Smooth muscle cell (in vitro differentiated cells): ENCODE data around the gene MAGOH. TPM values are rescaled to one million over a fixed set of nuclear protein-coding genes. Genes with fewer than 3 reads are reported as not detected.

Experiments used
- DNase-seq: peaks from one replicate; lab custom pipeline; 2025; ENCODE audit not compliant: unreplicated experiment; lab: John Stamatoyannopoulos, UW
- H2AFZ ChIP-seq: fragments of 200-600 bp; sonication (generic); 2 replicates; pipeline ENCODE4 v1.6.0; 2016; ENCODE audit warnings: antibody characterized with exemption, low read depth, mild to moderate bottlenecking
- H3F3A ChIP-seq: fragments of 200-600 bp; sonication (generic); 2 replicates; pipeline ENCODE4 v1.6.0; 2017; ENCODE audit warnings: antibody characterized with exemption, low read depth
- H3K27ac ChIP-seq: fragments of 200-600 bp; sonication (generic); 2 replicates; pipeline ENCODE4 v1.5.1; 2016; ENCODE audit warnings: low read depth, mild to moderate bottlenecking
- H3K27me3 ChIP-seq: fragments of 200-600 bp; sonication (generic); 2 replicates; pipeline ENCODE4 v1.6.1; 2016; ENCODE audit warnings: low read depth, mild to moderate bottlenecking
- H3K36me3 ChIP-seq: fragments of 200-600 bp; sonication (generic); 2 replicates; pipeline ENCODE4 v1.5.1; 2016; ENCODE audit warnings: low read depth
- H3K4me1 ChIP-seq: fragments of 200-600 bp; sonication (generic); 2 replicates; pipeline ENCODE4 v1.5.1; 2016; ENCODE audit warnings: low read depth
- H3K4me2 ChIP-seq: fragments of 200-600 bp; sonication (generic); 2 replicates; pipeline ENCODE4 v1.6.0; 2016; ENCODE audit warnings: mild to moderate bottlenecking
- H3K4me3 ChIP-seq: fragments of 200-600 bp; sonication (generic); 2 replicates; pipeline ENCODE4 v1.5.1; 2016; ENCODE audit warnings: mild to moderate bottlenecking
- H3K79me2 ChIP-seq: fragments of 200-600 bp; sonication (generic); 2 replicates; pipeline ENCODE4 v1.6.0; 2016; ENCODE audit warnings: low read depth, mild to moderate bottlenecking
- H3K9ac ChIP-seq: fragments of 200-600 bp; sonication (generic); 2 replicates; pipeline ENCODE4 v1.6.0; 2016; ENCODE audit warnings: low read depth
- H3K9me3 ChIP-seq: fragments of 200-600 bp; sonication (generic); replicated peaks from 2 replicates; pipeline ENCODE4 v1.5.1; 2016; ENCODE audit warnings: low read depth
- H4K20me1 ChIP-seq: fragments of 200-600 bp; sonication (generic); 2 replicates; pipeline ENCODE4 v1.6.0; 2016; ENCODE audit warnings: low read depth
- WGBS: methylation state at CpG from one replicate; pipeline ENCODE4 v1.1.7; 2016; ENCODE audit warnings: low lambda C conversion rate; 5-methylcytosine and 5-hydroxymethylcytosine counted together
- polyA plus RNA-seq: library from polyadenylated mRNA; unstranded; fragments of >200 nt; fragmentation: Nextera tagmentation; extraction: Ambion mirVana; gene quantifications from 2 replicates; pipeline ENCODE4 v1.2.1, GENCODE V29; 2016
- total RNA-seq: library from RNA; depleted of rRNA; stranded (reverse); fragments of >200 nt; gene quantifications from 2 replicates; pipeline ENCODE4 v1.2.3, GENCODE V29; 2014
- TF ChIP-seq, protein P1 (sequence below): fragments of 200-600 bp; sonication (generic); IDR thresholded peaks from 2 replicates; pipeline ENCODE4 v1.5.1; 2017; ENCODE audit warnings: borderline replicate concordance, mild to moderate bottlenecking, antibody characterized with exemption; ENCODE audit not compliant: insufficient read depth, poor library complexity, severe bottlenecking

MAGOH gene
- total and polyA plus RNA-seq, 2 experiments from 2014 or later = 28.5 to 37.3 TPM

DNA sequence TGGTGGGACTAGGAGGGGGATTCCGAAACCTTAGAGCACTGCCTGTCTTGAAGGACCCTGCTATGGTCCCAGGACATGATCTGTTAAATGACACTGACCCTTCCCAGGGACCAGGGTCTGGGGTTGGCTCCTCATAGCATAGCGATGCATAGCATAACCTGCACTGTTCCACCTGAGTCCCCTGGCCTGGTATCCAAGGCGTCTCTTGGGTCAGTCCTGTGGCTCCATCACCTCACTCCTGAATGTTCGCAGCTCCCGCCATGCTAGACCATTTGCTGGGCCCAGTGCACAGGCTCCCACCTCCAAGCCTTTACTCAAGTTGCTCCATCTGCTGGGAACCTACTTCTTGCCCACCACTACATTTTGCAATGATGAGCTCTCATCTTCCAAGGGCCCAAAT, 39.0 kb upstream of the MAGOH start:
- WGBS = 91% methylated on average over 5 of the region's 5 CpGs
- no peaks in the 10 kb centered on the region for H3K79me2 ChIP-seq

DNA sequence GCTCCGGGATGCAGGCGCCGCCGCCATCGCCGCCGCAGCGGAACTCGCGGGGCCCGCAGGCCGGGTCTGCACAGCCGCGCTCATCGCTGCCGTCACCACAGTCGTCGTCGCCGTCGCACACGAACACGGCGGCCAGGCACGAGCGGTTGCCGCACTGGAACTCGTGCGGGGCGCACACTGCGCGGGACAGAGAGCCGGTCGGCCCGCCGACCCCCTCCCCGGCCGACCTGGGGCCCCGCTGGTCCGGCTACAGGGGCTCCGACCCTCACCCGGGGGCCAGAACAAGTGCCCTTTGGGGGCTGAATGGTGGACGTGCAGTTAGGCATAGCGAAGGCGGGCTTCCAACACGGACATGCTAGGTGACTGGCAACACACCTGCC, 38.6 kb upstream of the MAGOH start:
- H3K27ac ChIP-seq = no peak overlapping the region
- H3F3A ChIP-seq = no peaks in the 10 kb centered on the region
- no peak overlapping the region for H2AFZ ChIP-seq
- 97% methylated on average over 22 of the region's 46 CpGs for WGBS
- no peaks in the 10 kb centered on the region for H4K20me1 ChIP-seq
- H3K9ac ChIP-seq = no peak overlapping the region
- no peaks in the 10 kb centered on the region for H3K9me3 ChIP-seq
- TF ChIP-seq, protein P1, sequence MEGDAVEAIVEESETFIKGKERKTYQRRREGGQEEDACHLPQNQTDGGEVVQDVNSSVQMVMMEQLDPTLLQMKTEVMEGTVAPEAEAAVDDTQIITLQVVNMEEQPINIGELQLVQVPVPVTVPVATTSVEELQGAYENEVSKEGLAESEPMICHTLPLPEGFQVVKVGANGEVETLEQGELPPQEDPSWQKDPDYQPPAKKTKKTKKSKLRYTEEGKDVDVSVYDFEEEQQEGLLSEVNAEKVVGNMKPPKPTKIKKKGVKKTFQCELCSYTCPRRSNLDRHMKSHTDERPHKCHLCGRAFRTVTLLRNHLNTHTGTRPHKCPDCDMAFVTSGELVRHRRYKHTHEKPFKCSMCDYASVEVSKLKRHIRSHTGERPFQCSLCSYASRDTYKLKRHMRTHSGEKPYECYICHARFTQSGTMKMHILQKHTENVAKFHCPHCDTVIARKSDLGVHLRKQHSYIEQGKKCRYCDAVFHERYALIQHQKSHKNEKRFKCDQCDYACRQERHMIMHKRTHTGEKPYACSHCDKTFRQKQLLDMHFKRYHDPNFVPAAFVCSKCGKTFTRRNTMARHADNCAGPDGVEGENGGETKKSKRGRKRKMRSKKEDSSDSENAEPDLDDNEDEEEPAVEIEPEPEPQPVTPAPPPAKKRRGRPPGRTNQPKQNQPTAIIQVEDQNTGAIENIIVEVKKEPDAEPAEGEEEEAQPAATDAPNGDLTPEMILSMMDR = no peak
- no peaks in the 10 kb centered on the region for H3K4me1 ChIP-seq
- no peak overlapping the region for H3K4me2 ChIP-seq
- H3K27me3 ChIP-seq = no peaks in the 10 kb centered on the region
- no peaks in the 10 kb centered on the region for H3K36me3 ChIP-seq
- no peak overlapping the region for H3K4me3 ChIP-seq
- no peaks in the 10 kb centered on the region for H3K79me2 ChIP-seq
- DNase-seq = no peak

More for the DNA sequence above, 39.0 kb upstream of the MAGOH start:
- H3K9me3 ChIP-seq = no peaks in the 10 kb centered on the region
- no peaks in the 10 kb centered on the region for H3K27me3 ChIP-seq
- no peaks in the 10 kb centered on the region for H3F3A ChIP-seq
- H3K4me2 ChIP-seq = no peak overlapping the region
- no peak overlapping the region for H3K27ac ChIP-seq
- no peaks in the 10 kb centered on the region for H4K20me1 ChIP-seq
- no peaks in the 10 kb centered on the region for H3K36me3 ChIP-seq
- no peak overlapping the region for H3K4me3 ChIP-seq
- no peak overlapping the region for H2AFZ ChIP-seq
- TF ChIP-seq, protein P1 = no peak
- no peaks in the 10 kb centered on the region for H3K4me1 ChIP-seq
- H3K9ac ChIP-seq = no peak overlapping the region
- no peak for DNase-seq

DNA sequence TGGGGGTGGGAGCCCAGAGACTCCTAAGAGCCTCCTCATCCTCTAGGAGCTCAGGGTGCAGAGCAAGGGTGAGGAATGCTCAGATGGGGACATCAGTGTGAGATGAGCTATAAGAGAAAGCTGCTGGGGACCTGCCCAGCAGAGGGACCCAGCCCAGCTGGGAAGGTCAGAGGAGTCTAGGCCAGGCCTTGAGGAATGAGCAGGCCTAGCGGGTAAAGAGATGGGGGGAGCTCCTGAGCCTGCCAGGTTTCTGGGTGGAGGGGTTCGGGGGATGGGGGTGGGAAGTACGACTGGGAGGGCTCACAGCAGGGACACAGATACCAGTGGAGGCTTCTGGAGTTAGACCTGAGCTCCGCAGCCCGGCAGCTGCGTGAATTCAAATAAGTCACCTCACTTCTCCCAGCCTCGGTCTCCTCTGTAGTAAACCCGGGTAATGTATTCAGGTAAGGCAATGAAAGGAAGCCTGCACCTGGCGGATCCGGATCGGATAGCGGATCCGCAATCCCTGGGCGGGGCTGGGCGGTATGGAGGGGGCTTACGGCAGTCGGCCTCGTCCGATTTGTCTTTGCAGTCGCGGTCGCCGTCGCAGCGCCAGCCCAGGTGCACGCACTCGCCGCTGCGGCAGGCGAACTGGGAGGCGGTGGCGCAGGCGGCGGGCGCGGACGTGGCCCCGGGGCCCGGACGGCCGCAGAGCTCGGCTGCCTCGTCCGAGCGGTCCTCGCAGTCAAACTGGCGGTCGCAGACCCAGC, 38.0 kb upstream of the MAGOH start:
- H3K4me3 ChIP-seq = no peak overlapping the region
- no peak overlapping the region for H3K9ac ChIP-seq
- no peaks in the 10 kb centered on the region for H3K36me3 ChIP-seq
- no peaks in the 10 kb centered on the region for H3K79me2 ChIP-seq
- WGBS = 96% methylated on average over 25 of the region's 48 CpGs
- TF ChIP-seq, protein P1 = no peak
- no peaks in the 10 kb centered on the region for H3K4me1 ChIP-seq
- H3K27me3 ChIP-seq = no peaks in the 10 kb centered on the region
- H3F3A ChIP-seq = no peaks in the 10 kb centered on the region
- H4K20me1 ChIP-seq = no peaks in the 10 kb centered on the region
- no peaks in the 10 kb centered on the region for H3K9me3 ChIP-seq
- H3K4me2 ChIP-seq = no peak overlapping the region
- no peak overlapping the region for H3K27ac ChIP-seq
- no peak for DNase-seq
- H2AFZ ChIP-seq = no peak overlapping the region

DNA sequence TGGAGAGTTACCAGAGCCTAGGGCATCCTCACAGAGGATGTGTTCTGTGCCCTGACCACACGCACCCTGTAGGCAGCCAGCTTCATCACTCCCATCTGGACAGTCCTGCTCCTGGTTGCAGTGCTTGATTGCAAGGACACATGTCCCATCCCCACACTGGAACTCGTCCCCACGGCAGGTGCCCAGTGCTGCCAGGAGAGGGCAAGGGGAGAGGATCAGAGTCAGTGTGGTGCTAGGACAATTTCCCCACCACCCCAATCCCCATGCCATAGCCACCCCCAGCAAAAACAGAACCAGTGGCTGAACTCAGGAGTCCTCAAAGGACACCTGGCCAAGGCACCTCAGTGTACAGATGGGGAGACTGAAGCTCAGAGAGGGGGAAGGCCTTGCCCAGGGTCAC, 37.2 kb upstream of the MAGOH start:
- Histone ChIP-seq H3K79me2 (no peaks in the 10 kb centered on the region), H4K20me1 (no peaks in the 10 kb centered on the region), H3K4me1 (no peaks in the 10 kb centered on the region), H3K27me3 (no peaks in the 10 kb centered on the region), H3K36me3 (no peaks in the 10 kb centered on the region), H3K9ac (no peak overlapping the region), H2AFZ (no peak overlapping the region), H3K4me3 (no peak overlapping the region), H3K4me2 (no peak overlapping the region), H3F3A (no peaks in the 10 kb centered on the region), H3K9me3 (no peaks in the 10 kb centered on the region), H3K27ac (no peak overlapping the region)
- TF ChIP-seq, protein P1 = no peak
- no peak for DNase-seq
- WGBS = 94% methylated on average over 3 of the region's 3 CpGs
